HG03432 (cell line): ENCODE results near the gene DUSP12.
"Not testable (repeated sequence)": the region's sequence is repeated elsewhere in the genome, so short reads cannot be mapped to it uniquely, and the experiment has no call there.

Source experiments
- ATAC-seq: cut with Tn5 transposase; IDR thresholded peaks from one replicate; pipeline ENCODE4 v1.9.1; 2021; ENCODE audit warnings: mild to moderate bottlenecking, moderate library complexity; ENCODE audit not compliant: unreplicated experiment

Gene DUSP12, protein sequence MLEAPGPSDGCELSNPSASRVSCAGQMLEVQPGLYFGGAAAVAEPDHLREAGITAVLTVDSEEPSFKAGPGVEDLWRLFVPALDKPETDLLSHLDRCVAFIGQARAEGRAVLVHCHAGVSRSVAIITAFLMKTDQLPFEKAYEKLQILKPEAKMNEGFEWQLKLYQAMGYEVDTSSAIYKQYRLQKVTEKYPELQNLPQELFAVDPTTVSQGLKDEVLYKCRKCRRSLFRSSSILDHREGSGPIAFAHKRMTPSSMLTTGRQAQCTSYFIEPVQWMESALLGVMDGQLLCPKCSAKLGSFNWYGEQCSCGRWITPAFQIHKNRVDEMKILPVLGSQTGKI

GRCh38 chr1:161749509-161750407, at the start of gene DUSP12:
TSS of gene DUSP12 (plus strand) at chr1:161749786. CDS start at chr1:161749802, 16 bp downstream.
- ATAC-seq, result peak; percentile 97

- no peak for ATAC-seq
Measured at GRCh38 chr1:161702250-161702649, 47.3 kb upstream of the DUSP12 start.

DNA sequence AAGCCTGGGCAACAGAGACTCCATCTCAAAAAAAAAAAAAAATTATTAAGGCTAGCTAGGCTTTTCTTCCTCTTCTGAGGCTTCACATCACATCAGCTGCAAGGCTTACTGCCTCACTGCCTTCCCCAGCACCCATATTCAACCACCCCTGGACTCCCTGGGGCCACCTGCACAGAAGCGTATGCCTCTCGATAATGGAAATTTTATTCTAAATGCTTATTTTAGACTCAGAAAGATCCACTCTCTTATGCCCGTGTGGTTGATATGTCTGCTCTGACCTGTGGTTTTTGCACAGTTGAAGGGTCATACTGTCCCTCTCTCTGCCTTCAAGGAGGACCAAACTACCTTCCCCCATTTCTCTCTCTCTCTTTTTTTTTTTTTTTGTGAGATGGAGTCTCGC, 44.0 kb upstream of the DUSP12 start:
- ATAC-seq, result peak; percentile 29

DNA sequence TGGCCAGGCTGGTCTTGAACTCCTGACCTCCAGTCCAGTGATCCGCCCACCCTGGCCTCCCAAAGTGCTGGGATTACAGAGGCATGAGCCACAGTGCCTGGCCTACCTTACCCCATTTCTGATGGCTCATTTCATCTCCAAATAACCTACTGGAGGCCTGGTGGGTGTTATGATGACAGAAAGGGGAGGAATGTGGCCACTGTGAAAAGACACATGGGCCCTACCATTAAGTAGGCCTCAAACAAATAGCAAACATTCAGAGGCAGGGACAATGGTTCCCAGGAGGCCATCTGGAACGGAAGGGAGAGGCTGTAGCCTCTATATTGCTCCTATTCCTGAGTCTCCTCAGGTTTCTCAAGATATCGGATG, 43.5 kb upstream of the DUSP12 start:
- ATAC-seq, result no peak

DNA sequence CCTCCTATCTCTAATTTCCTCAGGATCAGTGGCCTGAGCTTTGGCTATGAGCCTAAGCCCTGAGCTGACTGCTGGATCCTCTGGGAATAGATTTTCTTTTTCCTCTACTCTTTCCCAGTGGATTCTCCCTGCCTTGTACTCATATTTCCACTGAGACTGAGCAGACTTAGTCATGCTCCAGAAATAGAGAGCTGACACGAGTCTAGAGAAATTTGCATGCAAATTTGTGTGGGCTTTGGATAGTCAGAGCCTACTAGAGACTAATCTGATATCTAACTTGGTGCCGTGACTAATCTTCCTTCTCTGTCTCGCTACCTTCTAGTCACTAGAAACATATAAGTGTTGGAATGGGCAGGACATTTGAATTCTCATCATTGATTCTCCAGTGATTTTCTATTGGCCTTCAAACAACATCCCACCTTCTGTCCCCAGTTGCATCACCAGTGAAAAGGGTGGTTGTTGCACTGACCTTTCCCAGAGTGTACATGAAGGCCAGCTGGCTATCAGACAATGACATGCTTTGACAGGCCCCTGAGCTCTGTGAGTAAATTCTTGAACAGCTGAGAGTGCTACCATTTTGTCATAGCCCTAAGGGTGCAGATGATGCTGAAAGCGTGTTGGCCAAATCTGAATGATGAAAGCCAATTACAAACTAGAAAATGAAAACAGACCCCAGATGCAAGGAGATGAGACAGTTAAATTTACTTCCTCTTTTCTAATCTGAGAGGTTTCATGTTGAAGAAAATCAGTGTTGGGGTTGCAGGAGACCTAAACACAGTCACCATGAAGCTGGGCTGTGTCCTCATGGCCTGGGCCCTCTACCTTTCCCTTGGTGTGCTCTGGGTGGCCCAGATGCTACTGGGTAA, 42.9 kb upstream of the DUSP12 start, which contains the start of gene FCRLA:
Gene FCRLA (plus strand): TSS at position 748 of the 866 bp plus-strand sequence. CDS start 36 bp downstream, at position 784.
- peak; percentile 72 for ATAC-seq

- ATAC-seq, result no peak
Measured at GRCh38 chr1:161707503-161707902, 42.1 kb upstream of the DUSP12 start.

DNA sequence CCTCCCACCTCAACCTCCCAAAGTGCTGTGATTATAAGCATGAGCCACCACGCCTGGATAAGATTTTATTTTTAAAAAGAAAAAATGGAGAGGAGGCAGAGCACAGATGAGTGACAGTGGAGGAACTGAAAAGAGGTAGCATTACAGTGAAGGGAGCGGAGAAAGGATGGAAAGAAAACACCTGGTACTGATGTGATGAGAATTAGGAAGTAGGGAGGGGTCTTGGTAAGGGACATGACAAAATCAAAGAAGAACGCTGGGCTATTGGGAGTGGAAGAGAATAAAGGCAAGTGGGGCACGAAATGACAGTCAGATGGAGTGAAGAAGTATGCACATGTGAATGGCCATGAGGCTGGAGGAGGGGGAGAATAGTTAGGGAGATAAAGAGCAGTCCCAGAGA, 40.2 kb upstream of the DUSP12 start:
- no peak for ATAC-seq

DNA sequence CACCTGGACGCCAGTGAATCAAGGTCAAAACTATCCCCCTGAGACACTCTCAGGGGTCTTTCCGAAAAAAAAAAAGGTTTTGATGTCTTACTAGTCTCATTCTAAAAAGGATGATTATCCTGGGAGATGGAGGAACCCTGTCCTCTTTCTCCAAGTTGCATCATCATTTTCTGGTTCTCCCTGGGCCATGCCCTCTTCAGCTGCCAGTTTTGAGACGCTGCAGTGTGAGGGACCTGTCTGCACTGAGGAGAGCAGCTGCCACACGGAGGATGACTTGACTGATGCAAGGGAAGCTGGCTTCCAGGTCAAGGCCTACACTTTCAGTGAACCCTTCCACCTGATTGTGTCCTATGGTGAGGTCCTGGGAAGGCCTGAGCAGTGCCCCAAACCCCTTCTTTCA, 39.0 kb upstream of the DUSP12 start:
- no peak for ATAC-seq

GRCh38 chr1:161718559-161719324, 30.8 kb upstream of the DUSP12 start:
- ATAC-seq, result peak; percentile 61

GRCh38 chr1:161719325-161719611, 30.3 kb upstream of the DUSP12 start:
- peak; percentile 56 for ATAC-seq

DNA sequence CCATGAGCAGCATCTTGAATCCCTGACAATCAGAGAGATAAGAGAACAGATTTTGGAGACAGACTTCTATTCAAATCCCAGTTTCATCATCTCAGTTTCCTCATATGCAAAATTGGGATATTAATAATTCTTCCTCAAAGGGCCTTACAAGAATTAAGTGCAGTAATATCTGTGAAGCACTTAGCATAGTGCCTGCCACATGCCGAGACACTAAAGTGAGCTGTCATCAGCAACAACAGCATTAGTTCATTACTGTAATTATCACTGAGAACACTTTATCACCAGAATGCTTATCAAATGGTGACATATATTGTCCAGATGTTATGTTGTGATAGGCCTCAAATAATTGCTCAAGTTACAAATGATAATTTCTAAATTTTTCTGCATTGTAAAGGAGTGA, 29.2 kb upstream of the DUSP12 start:
- ATAC-seq, result no peak

- no peak for ATAC-seq
Measured at GRCh38 chr1:161720956-161721737, 28.4 kb upstream of the DUSP12 start, which contains the start of gene FCRLB. TSS of gene FCRLB (plus strand) at chr1:161721544. CDS start at chr1:161722673, 1,129 bp downstream.

- ATAC-seq, result peak; percentile 20
Measured at GRCh38 chr1:161721738-161722343, 27.7 kb upstream of the DUSP12 start.

DNA sequence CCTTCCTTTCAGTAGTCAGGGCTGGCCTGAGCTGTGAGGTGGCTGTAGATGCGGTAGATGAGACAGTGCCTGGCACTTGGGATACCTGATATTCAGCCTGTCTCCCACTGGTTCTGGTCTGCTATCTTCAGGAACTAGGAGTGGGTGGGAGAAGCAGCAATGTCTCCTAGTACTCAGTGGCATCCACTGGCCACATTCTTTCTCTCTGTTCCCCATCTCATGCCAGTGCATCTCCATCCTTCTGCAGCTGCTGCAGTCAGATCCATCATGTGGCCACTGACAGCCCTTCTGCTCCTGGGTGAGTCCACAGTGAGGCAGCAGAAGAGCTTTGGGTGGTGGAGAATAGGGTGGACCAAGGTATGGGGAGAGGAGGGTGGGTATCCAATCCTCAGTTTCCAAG, 27.2 kb upstream of the DUSP12 start:
- no peak for ATAC-seq

DNA sequence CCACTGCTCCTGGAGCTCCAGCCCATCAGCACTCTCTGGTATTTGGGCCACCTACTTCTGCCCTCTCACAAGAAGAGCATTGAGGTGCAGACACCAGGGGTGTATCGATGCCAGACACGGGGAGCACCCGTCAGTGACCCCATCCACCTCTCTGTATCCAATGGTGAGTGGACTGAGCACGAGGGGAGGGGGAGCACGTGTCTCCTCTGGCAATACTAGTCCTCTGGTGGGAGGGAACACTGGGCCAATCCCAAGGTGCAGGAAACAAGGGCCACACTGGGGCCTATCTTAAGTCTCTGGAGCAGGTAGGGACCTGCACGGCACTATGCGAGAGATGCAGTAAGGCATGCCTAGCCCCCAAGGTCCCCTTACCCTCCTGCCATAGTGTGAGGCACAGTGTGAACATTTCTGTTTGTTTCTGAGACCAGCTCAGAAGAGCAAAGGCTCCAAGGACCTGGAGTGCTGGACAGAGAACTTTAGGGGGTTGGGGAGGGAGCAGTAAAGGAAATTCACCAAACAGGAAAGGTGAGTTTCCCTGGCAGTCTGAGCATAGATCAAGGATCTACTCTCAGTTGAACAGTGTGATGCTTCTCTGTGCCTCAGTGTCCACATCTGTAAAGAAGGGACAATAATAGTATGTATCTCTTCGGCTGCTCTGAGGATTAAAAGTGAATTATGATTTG, 26.0 kb upstream of the DUSP12 start:
- ATAC-seq, result no peak

- ATAC-seq, result not testable (repeated sequence)
Measured at GRCh38 chr1:161725258-161725907, 24.2 kb upstream of the DUSP12 start.

DNA sequence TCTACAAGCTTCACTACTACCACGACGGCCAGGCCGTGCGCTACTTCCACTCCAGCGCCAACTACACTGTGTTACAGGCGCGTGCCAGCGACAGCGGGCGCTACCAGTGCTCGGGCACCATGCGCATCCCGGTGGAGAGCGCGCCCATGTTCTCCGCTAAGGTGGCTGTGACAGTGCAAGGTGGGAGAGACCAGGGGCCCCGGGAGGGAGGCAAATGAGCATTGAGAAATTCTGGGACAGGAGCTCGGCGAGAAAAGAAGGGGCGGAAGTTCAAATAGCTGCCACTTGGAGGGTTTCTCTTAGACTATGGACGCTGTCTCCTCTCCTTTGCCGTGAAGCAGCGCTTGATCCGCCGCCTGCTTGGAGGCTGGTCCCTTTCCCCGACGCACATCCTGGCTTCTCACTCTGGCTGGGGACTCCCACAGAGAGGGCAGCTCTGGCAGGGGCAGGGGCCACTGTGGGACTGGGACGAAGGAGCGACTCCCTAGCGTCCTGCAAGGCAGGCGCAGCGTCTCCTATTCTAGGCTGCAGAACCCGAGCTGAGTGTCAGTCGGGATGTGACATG, 23.6 kb upstream of the DUSP12 start:
- peak; percentile 21 for ATAC-seq
